Effector memory CD8-positive, alpha-beta T cell (primary cell): ENCODE results near the gene KICS2.
"Not testable (repeated sequence)": the region's sequence is repeated elsewhere in the genome, so short reads cannot be mapped to it uniquely, and the experiment has no call there.

Experiments used
- ATAC-seq: fragments of 150-1000 bp; cut with Tn5 transposase; replicated peaks from 2 replicates; pipeline ENCODE4 v1.10.0; 2021; ENCODE audit warnings: mild to moderate bottlenecking, moderate library complexity
- DNase-seq, 3 experiments: peaks; one replicate each; pipeline ENCODE4 v3.0.0; 2021
- H3K27ac Mint-ChIP-seq, 2 donors: one replicate each; pipeline ENCODE4 v1.8.0; 2022; ENCODE audit warnings: mild to moderate bottlenecking in 2 of 2, mixed read lengths in 2 of 2, moderate library complexity in 2 of 2
- H3K27me3 Mint-ChIP-seq, 2 donors: one replicate each; pipeline ENCODE4 v1.8.0; 2022; ENCODE audit warnings: mixed read lengths in 2 of 2
- H3K36me3 Mint-ChIP-seq: one replicate; pipeline ENCODE4 v1.8.0; 2022; ENCODE audit warnings: mild to moderate bottlenecking, moderate library complexity, mixed read lengths; ENCODE audit not compliant: insufficient read depth
- H3K4me1 Mint-ChIP-seq, 2 donors: one replicate each; pipeline ENCODE4 v1.8.0; 2022; ENCODE audit warnings: low read depth in 2 of 2, mixed read lengths in 2 of 2
- H3K4me3 Mint-ChIP-seq, 2 donors: one replicate each; pipeline ENCODE4 v1.8.0; 2022; ENCODE audit warnings: mild to moderate bottlenecking in 2 of 2, mixed read lengths in 2 of 2, moderate library complexity in 2 of 2
- H3K9me3 Mint-ChIP-seq, 2 donors: one replicate each; pipeline ENCODE4 v1.8.0; 2022; ENCODE audit warnings: mixed read lengths in 2 of 2

Gene KICS2

GRCh38 chr12:64203775-64204174 is 18.3 kb downstream of the KICS2 start:
- H3K27ac Mint-ChIP-seq = no peak overlapping the region
- DNase-seq (no peak), ATAC-seq (no peak)
- H3K36me3 Mint-ChIP-seq = peaks cover 4% of the 10 kb centered on the region
- H3K27me3 Mint-ChIP-seq = no peaks in the 10 kb centered on the region
- no peaks in the 10 kb centered on the region for H3K9me3 Mint-ChIP-seq
- H3K4me1 Mint-ChIP-seq = no peaks in the 10 kb centered on the region
- H3K4me3 Mint-ChIP-seq = no peak overlapping the region

- no peaks in the 10 kb centered on the region for H3K27me3 Mint-ChIP-seq
- no peaks in the 10 kb centered on the region for H3K9me3 Mint-ChIP-seq
- no peaks in the 10 kb centered on the region for H3K4me1 Mint-ChIP-seq
- H3K4me3 Mint-ChIP-seq = no peak overlapping the region
- DNase-seq (no peak), ATAC-seq (no peak)
- no peak overlapping the region for H3K27ac Mint-ChIP-seq
- H3K36me3 Mint-ChIP-seq = peaks cover 4% of the 10 kb centered on the region
These were observed 19.1 kb downstream of the KICS2 start for GRCh38 chr12:64203036-64203435.

GRCh38 chr12:64195841-64196240 is 26.3 kb downstream of the KICS2 start:
- not testable (repeated sequence) for ATAC-seq, H3K4me3 Mint-ChIP-seq, H3K27me3 Mint-ChIP-seq, H3K36me3 Mint-ChIP-seq, H3K4me1 Mint-ChIP-seq, DNase-seq, H3K9me3 Mint-ChIP-seq, H3K27ac Mint-ChIP-seq

GRCh38 chr12:64194333-64195149 is 27.6 kb downstream of the KICS2 start:
- no peak overlapping the region for H3K27ac Mint-ChIP-seq
- DNase-seq = no peak

GRCh38 chr12:64193931-64194330 is 28.2 kb downstream of the KICS2 start:
- Mint-ChIP-seq H3K27ac (no peak overlapping the region), H3K4me3 (no peak overlapping the region)

More at GRCh38 chr12:64194333-64195149, 27.6 kb downstream of the KICS2 start:
- Mint-ChIP-seq H3K9me3 (no peaks in the 10 kb centered on the region), H3K4me3 (no peak overlapping the region), H3K27me3 (no peaks in the 10 kb centered on the region), H3K36me3 (peaks cover 9% of the 10 kb centered on the region), H3K4me1 (peaks cover 3 to 4% of the 10 kb centered on the region in 2 donors)
- no peak for ATAC-seq

GRCh38 chr12:64192644-64193444 is 29.3 kb downstream of the KICS2 start:
- Mint-ChIP-seq H3K27me3 (no peaks in the 10 kb centered on the region), H3K36me3 (peaks cover 9% of the 10 kb centered on the region), H3K27ac (peak overlapping the region; percentile 51 to 69), H3K9me3 (no peaks in the 10 kb centered on the region), H3K4me1 (peaks cover 3 to 4% of the 10 kb centered on the region in 2 donors), H3K4me3 (no peak overlapping the region)
- no peak for ATAC-seq
- no peak for DNase-seq

More at GRCh38 chr12:64193931-64194330, 28.2 kb downstream of the KICS2 start:
- H3K9me3 Mint-ChIP-seq = no peaks in the 10 kb centered on the region
- H3K27me3 Mint-ChIP-seq = no peaks in the 10 kb centered on the region
- peaks cover 3 to 4% of the 10 kb centered on the region in 2 donors for H3K4me1 Mint-ChIP-seq
- DNase-seq (no peak), ATAC-seq (no peak)
- peaks cover 9% of the 10 kb centered on the region for H3K36me3 Mint-ChIP-seq

GRCh38 chr12:64190140-64190539 is 32.0 kb downstream of the KICS2 start:
- H3K36me3 Mint-ChIP-seq = peaks cover 9% of the 10 kb centered on the region
- no peak overlapping the region for H3K4me3 Mint-ChIP-seq
- H3K9me3 Mint-ChIP-seq = no peaks in the 10 kb centered on the region
- H3K27me3 Mint-ChIP-seq = no peaks in the 10 kb centered on the region
- DNase-seq (no peak), ATAC-seq (no peak)
- no peak overlapping the region for H3K27ac Mint-ChIP-seq
- H3K4me1 Mint-ChIP-seq = peaks cover 3 to 5% of the 10 kb centered on the region in 2 donors

GRCh38 chr12:64189530-64189929 is 32.6 kb downstream of the KICS2 start:
- H3K4me1 Mint-ChIP-seq = peaks cover 3 to 5% of the 10 kb centered on the region in 2 donors
- peak overlapping the region in 1 of 2 donors; percentile 3 for H3K27ac Mint-ChIP-seq
- ATAC-seq (no peak), DNase-seq (no peak)
- H3K27me3 Mint-ChIP-seq = no peaks in the 10 kb centered on the region
- peaks cover 9% of the 10 kb centered on the region for H3K36me3 Mint-ChIP-seq
- H3K4me3 Mint-ChIP-seq = no peak overlapping the region
- H3K9me3 Mint-ChIP-seq = no peaks in the 10 kb centered on the region

GRCh38 chr12:64187794-64188193 is 34.3 kb downstream of the KICS2 start:
- H3K4me3 Mint-ChIP-seq = no peak overlapping the region
- no peaks in the 10 kb centered on the region for H3K9me3 Mint-ChIP-seq
- H3K36me3 Mint-ChIP-seq = peaks cover 4% of the 10 kb centered on the region
- DNase-seq (no peak), ATAC-seq (no peak)
- H3K4me1 Mint-ChIP-seq = peaks cover 2 to 4% of the 10 kb centered on the region in 2 donors
- H3K27me3 Mint-ChIP-seq = no peaks in the 10 kb centered on the region
- no peak overlapping the region for H3K27ac Mint-ChIP-seq

GRCh38 chr12:64187370-64187769 is 34.7 kb downstream of the KICS2 start:
- DNase-seq (no peak), ATAC-seq (no peak)
- H3K9me3 Mint-ChIP-seq = no peaks in the 10 kb centered on the region
- peaks cover 2% of the 10 kb centered on the region for H3K36me3 Mint-ChIP-seq
- H3K4me1 Mint-ChIP-seq = peaks cover 0 to 1% of the 10 kb centered on the region in 2 donors
- no peak overlapping the region for H3K4me3 Mint-ChIP-seq
- no peaks in the 10 kb centered on the region for H3K27me3 Mint-ChIP-seq
- H3K27ac Mint-ChIP-seq = no peak overlapping the region

GRCh38 chr12:64186789-64187188 is 35.3 kb downstream of the KICS2 start:
- no peaks in the 10 kb centered on the region for H3K36me3 Mint-ChIP-seq
- H3K4me3 Mint-ChIP-seq = no peak overlapping the region
- H3K9me3 Mint-ChIP-seq = no peaks in the 10 kb centered on the region
- ATAC-seq = no peak
- no peak overlapping the region for H3K27ac Mint-ChIP-seq
- peaks cover 0 to 1% of the 10 kb centered on the region in 2 donors for H3K4me1 Mint-ChIP-seq
- no peaks in the 10 kb centered on the region for H3K27me3 Mint-ChIP-seq
- DNase-seq = no peak

GRCh38 chr12:64184216-64184615 is 37.9 kb downstream of the KICS2 start:
- Mint-ChIP-seq H3K4me3 (no peak overlapping the region), H3K9me3 (no peaks in the 10 kb centered on the region), H3K27me3 (no peaks in the 10 kb centered on the region), H3K36me3 (no peaks in the 10 kb centered on the region), H3K4me1 (peaks cover 0 to 1% of the 10 kb centered on the region in 2 donors), H3K27ac (no peak overlapping the region)
- ATAC-seq (no peak), DNase-seq (no peak)

GRCh38 chr12:64181430-64182291 is 40.4 kb downstream of the KICS2 start:
- no peak for ATAC-seq
- H3K27me3 Mint-ChIP-seq = no peaks in the 10 kb centered on the region
- H3K4me3 Mint-ChIP-seq = no peak overlapping the region
- DNase-seq = no peak
- no peaks in the 10 kb centered on the region for H3K9me3 Mint-ChIP-seq
- H3K27ac Mint-ChIP-seq = no peak overlapping the region
- H3K36me3 Mint-ChIP-seq = no peaks in the 10 kb centered on the region
- H3K4me1 Mint-ChIP-seq = no peaks in the 10 kb centered on the region
